Measurements from ENCODE around the gene ENTREP3.

DNA sequence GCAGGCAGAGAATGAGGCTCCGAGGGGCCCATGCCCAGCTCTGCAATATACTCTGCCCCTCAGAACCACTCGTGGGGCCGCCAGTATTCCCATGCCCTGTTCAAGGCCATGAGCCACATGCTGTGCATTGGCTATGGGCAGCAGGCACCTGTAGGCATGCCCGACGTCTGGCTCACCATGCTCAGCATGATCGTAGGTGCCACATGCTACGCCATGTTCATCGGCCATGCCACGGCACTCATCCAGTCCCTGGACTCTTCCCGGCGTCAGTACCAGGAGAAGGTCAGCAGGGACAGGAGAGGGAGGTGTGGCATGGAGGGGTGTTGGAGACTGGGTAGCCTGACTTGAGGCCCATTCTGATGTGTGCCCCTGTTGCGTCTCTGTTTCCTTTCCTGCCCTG lies 29.2 kb upstream of the ENTREP3 start:
- no peak for TF ChIP-seq EZH2 (IDR thresholded peaks at IDR 0.05)
- no peak for TF ChIP-seq POLR2AphosphoS5 (IDR thresholded peaks at IDR 0.05; ENCODE audit: borderline replicate concordance, low read depth, low read length)

Data from SK-N-MC (cell line).